HG03439 (cell line): ENCODE measurements around the gene CHSY1.
"Not testable (repeated sequence)": the region's sequence is repeated elsewhere in the genome, so short reads cannot be mapped to it uniquely, and the experiment has no call there.

Experiments
- ATAC-seq: cut with Tn5 transposase; IDR thresholded peaks from one replicate; pipeline ENCODE4 v1.9.1; 2021; ENCODE audit warnings: mild to moderate bottlenecking, moderate library complexity; ENCODE audit not compliant: unreplicated experiment

Gene CHSY1, protein sequence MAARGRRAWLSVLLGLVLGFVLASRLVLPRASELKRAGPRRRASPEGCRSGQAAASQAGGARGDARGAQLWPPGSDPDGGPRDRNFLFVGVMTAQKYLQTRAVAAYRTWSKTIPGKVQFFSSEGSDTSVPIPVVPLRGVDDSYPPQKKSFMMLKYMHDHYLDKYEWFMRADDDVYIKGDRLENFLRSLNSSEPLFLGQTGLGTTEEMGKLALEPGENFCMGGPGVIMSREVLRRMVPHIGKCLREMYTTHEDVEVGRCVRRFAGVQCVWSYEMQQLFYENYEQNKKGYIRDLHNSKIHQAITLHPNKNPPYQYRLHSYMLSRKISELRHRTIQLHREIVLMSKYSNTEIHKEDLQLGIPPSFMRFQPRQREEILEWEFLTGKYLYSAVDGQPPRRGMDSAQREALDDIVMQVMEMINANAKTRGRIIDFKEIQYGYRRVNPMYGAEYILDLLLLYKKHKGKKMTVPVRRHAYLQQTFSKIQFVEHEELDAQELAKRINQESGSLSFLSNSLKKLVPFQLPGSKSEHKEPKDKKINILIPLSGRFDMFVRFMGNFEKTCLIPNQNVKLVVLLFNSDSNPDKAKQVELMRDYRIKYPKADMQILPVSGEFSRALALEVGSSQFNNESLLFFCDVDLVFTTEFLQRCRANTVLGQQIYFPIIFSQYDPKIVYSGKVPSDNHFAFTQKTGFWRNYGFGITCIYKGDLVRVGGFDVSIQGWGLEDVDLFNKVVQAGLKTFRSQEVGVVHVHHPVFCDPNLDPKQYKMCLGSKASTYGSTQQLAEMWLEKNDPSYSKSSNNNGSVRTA

DNA sequence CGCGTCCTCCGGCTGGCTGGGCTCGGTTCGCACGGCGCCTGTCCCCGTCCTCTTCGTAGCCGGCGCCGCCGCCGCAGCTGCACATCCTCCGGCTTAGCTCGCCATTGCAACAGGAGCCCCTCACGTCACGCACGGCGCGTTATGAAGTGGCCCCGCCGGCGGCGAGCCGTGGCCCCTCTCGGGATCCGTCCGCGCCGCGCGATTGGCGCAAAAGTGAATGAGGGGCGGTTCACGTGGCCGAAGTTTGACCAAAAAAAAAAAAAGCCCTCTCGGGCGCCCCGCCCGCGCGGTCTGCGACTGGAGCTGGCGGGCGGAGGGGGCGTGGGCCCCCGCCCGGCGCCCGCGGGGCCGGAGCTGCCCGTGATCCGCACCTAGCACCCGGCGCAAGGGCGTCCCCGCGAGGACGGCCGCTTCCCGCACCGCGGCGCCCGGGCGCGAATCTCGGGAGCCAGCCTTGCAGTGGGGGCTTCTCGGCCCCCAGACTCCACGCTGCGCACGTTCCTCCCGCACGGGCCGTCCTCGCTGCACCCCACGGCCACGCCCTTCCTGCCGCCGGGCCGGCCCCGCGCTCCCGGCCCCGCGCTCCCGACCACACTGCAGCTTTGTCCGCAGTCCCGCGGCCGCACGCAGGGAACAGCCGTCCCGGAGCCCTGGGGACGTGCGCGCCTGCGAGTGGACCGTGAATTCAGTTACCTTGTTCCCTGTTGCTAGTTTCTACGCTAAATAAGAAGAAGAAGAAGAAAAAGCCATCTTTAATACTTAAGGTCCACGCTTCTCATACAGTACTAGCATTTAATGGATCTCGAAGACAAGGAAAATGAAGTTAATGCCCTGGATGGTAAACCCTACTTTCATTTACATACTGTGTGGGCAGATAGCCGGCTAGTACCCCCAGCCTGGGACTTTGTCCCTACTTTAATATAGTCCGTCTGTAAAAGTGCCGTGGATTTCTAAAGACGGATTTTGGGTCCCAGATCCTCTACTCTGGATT is at the start of gene CHSY1:
Gene CHSY1, minus strand, starts transcription at position 219 of the 991 bp plus-strand sequence. CDS start 592 bp downstream, outside the sequence.
- peak; percentile 76 for ATAC-seq

DNA sequence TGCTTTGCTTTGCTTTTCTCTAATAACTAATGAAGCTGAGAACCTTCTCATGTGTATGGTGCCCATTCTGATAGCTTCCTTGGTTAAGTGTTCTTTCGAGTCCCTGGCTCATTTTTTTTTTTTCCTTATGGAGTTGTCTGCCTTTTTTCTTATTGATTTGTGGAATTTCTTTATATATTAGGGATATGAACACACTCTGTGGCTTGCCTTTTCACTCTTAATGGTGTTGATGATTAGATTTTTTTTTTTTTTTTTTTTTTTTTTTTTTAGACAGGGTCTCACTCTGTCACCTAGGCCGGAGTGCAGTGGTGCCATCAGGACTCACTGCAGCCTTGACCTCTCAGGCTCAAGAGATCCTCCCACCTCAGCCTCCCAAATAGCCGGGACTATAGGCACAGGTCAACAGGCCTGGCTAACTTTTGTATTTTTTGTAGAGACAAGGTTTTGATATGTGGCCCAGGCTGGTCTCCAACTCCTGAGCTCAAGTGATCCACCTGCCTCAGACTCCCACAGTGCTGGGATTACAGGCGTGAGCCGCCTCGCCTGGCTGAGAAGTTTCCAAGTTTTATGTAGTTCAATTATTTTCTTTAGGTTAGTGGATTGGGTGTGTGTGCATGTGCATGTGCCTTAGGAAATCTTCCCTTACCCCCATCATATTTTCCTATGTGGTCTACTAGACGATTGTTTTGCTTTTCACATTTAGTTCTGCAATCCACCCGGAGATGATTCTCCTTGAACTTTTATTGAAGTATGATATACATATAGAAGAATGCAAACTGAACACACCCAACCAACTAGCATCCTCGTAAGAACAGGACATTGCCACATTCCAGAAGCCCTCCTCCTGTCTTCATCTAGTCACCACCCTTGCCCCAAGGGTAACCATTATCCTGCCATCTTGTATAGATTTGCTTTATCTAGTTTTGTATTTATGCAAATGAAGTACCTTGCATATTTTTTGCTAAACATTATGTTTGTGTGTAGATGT is 44.9 kb upstream of the CHSY1 start:
- no peak for ATAC-seq

DNA sequence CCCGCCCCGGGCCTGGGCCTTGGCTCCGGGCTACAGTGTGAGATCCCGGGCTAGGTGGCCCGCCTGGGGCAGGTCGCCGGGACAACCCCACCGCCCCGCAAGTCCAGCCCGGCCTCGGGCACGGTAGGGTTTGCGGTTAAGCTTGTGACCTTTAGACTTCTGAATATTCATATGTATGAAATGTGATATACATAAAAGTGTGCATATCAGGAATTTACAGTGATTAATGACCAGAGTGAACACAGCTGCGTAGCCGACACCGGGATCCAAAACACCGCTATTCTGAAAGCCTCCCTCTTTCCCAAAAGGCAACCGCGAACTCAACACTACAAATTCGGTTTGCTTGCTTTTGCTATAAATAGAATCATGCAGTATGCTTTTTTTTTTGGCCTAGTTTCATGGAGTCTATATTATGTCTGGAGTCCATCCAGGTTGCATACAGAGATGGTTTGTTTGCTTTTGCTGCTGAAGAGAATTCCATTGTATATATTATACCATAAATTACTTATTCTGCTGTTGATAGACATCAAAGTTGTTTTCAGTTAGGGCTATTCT is 43.8 kb upstream of the CHSY1 start:
- no peak for ATAC-seq

DNA sequence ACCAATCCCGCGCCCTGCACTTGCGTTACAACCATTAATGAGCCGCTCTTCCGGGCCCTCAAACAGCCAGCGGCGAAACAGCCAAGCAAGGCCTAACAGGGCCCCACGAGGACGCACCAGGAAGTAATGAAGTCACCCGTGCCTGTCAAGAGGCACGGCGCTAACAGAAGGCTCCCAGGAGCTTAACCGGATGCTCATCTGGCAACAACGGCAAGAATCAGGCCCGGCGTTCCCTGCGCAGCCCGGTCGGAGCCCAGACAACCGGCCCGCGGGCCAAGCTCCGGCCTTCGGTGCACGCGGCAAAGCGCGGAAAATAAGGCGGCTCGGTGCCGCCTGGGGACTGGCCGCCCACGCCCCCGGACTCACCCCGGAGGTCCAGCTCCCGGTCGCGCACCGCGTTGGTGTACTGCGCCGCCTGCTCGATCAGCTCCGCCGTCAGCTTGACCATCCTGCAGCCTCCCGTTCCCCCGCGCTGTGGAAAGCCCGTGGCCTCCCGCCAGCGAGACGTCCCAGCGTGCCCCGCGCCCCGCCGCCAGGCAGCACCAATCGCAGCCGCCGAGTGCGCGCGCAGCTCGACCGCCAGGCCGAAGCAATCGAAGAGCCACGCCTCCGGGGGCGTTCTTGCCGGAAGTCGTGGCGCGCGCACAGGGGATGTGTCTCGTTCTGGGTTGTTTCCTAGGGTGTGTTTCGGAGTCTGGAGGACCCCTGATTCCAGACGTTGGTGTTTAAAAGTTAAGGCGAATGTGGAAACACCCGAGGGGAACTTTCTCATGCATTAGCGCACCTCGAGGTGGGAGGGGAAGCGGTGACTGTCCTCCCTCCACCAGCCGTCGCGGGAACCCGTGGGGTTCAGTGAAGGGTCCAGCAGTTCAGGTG is 43.1 kb upstream of the CHSY1 start, which contains the start of gene SNRPA1:
Gene SNRPA1, minus strand, starts transcription at position 518 of the 876 bp plus-strand sequence. Its CDS starts 70 bp downstream, at position 448.
- peak; percentile 84 for ATAC-seq

DNA sequence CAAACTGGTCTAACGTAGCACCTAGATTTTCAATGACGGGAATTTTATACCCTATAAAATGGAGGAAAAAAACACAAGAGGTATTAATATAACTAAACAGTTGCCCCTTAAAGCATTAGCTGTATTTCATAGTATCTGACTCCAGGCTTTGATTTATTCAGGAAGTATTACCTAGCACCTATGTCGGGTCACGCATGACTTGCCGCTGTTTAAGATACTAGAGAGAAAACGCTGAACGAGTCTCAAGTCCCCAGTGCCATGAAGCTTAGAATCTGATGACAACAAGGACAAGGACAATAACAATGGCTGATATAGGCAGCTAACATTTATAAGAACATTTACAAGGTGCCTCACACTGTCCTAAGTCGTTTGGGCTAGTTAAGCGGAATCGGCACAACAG is 41.3 kb upstream of the CHSY1 start:
- ATAC-seq = no peak

DNA sequence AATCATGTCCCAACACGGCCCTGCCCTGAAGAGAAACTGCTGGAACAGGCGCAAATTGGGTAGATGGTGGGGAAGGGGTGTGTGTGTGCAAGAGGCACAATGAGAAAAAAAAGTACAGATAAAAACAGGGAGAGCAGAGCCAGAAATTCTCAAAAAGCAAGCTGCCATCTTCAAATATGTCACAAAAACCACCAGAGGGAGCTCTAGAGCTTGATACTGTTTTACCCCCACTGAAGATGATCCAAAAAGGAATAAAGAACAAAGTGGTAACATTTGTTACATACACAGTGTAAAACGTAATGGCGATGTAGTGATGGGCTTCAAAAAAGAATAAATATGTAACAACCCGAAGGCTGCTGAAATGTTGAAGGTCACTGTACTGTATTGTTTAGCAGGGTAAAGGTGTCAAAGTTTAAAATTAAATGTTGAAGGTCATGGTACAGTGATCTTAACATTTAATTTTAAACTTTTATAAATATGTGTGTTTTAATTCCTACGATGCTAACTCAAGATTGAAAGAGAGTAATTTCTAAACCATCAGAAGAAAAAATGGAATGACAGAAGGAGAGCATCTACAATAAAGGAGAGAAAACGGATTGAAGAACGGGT is 37.2 kb upstream of the CHSY1 start:
- no peak for ATAC-seq

DNA sequence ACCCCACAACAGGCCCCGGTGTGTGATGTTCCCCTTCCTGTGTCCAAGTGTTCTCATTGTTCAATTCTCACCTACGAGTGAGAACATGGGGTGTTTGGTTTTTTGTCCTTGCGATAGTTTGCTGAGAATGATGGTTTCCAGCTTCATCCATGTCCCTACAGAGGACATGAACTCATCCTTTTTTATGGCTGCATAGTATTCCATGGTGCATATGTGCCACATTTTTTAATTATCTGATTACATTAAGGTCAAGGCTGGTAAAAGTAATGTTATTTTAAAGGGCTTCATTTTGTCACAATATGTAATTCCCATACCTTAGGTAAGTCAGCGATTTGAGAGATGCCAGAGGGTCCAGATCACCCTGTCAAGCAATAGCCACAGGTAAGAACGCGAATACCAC is 35.5 kb upstream of the CHSY1 start:
- ATAC-seq = not testable (repeated sequence)

DNA sequence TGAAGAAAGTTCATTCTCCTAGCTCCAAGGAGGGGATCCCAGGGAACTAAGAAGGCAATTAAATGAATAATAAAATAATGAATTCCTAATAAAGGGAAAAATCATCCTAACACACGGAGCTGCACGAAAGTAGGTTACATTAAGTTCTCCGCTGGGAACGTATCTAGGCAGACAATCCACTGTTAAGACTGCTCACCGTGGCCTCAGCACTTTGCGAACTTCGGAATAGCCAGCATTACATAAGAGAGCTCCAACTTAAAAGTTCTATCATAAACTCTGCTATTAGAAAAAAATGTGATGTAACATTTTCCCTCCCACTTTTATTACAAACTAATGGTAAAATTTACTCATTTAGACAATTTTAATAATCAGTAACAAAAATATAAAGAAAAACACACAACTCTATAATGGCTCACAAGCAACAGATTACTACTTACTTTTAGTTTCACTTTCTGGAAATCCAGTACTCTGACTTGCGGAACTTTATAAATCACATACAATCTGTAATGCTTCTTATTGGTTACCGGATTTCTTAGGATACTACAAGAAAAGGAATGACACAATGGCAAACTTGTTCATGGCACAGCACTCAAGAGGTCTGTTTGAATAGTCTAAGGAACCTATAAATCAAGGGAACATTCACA is 34.7 kb upstream of the CHSY1 start:
- ATAC-seq = no peak

DNA sequence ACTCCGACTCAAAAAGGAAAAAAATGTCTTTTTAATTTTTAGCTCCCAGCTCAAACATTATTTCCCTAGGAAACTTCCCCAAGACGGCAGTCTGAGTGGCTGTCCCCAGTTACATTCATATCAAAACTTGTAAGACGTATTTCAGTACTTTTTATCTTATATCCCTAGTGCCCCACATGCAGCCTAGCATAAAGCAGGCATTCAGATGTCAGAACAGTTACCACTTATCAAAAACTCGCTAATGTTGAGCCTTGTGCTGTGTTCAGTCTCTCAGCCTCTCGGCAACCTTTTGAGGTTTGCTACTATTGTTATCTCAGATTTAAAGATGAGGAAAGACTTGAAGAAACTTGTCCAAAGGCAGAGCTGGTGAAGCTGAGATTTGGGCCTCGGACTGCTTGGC is 32.1 kb upstream of the CHSY1 start:
- no peak for ATAC-seq

DNA sequence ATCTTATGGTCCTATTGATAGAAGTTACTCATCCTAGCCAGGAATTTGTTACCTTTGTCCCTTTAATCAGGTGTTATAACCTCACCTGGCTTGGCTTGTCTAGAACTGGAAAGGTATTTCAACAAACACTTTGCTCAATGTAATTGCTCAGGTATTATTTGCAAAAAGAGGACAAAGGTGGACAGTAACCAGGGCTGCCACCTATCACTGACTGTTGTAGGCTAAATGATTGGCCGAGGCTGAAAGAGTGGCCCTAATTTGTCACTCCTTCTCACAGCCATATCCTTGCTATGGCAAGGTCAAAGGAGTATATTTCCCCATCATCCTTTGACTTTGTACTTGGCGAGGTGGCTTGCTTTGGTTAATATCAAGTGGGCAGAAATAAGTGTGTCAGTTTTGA is 28.2 kb upstream of the CHSY1 start:
- no peak for ATAC-seq

DNA sequence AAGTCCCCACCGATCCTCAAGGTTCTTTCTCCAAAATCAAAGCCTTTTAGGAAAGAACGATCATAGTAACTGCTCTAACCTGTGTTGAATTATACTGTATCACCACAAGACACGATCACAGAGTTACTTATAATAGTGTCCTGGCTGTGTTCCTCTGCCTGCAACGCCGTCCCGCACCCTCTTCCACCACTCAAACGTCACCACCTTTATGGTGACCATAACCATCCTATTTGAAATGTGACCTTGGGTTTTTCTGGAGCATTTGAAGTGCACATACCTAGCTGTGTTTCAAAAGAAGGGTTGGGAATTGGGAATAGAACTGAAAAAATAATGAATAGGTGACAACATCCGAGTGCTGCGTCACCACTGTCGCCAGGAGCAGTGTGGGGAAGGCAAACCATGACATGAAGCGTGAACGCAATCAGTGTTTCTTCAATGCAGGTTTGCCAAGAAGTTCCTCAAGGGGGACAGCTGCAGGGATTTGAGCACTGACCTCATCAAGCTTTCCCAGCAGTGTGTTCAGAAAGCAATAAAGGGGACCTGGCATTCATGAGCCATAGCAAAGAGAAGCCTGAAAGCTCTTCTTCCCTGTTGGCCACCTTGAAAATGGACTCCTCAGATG is 26.2 kb upstream of the CHSY1 start:
- no peak for ATAC-seq

DNA sequence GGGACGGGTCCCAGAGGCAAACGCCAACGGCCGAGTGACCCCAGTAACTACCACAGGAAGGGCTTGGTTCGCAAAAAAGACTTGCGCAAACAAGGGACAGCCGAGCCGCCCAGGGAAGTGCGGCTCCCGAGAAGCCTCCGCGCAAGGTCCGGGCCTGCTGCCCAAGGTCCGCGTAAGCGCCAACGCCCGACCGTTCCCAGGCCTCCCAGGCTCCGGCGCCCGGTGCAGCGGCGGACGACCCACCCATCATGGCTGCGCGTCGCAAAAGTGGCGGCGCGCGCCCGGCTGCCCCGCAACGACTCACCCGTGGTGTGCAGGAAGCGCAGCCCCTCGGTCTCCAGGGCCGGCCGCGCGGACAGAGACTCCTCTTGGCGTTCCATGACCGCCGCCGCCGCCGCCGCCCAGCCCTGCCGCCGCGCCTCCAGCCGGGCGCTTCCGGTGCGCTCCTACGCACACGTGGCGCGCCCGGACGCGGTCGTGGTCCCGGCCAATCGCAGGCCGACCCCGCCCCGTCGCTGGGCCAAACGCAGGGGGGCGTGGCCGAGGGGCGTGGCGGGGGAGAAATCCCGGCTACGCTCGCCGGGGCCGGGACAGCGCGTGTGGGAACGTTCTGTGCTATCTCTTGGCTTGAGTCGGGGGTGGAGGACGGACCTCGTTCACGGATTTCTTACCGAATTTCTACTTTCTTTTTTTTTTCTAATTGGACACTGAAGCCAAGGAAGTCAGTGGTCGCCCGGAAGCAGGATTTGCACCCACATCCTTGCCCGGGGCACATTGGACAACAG is 25.4 kb upstream of the CHSY1 start, which contains the start of gene SELENOS:
Gene SELENOS, minus strand, starts transcription at position 448 of the 785 bp plus-strand sequence. Its CDS starts 68 bp downstream, at position 380.
- ATAC-seq = peak; percentile 84

DNA sequence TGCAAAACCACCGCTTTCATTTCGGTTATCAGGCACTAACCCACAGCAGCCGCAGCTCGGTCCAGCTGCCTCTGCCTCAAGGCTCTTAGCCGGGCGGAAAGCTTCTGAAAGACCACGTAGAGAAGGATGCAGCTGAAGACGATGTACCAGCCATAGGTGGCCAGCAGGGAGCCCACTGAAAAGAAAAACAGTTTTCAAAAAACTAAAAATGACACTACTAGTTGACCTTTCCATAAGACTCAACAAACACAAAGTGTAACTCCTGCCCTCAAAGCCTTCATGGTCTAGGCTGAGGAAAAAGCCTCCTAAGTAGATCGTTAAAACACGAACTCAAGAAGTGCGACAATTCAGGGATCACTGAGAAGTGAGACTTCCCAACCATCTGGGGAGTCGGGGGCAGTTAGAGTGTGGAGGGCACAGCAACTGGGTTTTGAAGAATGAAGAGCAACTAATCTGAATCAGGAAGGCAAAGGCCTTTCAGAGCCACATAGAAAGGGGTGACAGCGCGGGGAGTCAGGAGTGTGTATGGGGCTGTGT is 24.7 kb upstream of the CHSY1 start:
- peak; percentile 31 for ATAC-seq

DNA sequence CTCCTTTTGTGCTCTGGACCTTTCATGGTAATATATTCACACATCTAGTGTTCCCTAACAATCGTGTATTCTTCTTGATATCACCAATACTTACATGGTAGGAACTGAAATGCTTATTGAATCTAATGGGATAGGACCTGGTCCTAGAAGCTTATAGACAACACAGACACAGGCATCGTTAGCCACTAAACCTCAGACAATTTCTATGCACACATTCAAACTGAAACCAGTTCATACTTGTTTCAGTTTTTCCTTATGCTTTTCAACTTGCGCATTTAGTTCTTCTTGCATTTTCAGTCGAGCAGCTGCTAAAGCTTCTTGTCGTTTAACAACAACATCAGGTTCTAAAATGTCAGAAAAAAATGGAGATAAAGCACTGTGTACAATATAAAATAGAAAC is 23.2 kb upstream of the CHSY1 start:
- ATAC-seq = peak; percentile 28

DNA sequence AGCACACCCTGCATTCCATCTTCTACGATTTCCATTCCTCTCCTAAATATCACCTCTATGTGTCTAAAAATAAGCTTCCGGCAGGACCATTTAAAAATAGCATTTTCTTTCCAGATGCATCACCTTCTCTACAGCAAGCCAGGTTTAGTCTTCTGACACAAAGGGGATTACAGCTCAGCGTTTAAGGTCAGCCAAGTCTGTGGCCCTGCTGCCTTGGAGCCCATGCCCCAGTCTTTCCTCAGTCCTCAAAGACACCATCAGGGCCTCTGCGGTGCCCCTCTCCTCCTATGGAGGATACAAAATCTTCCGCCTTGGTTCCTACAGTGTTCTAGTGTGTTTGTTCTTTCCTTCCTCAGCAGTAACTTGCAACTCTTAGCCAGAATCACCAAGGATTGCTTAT is 21.7 kb upstream of the CHSY1 start:
- ATAC-seq = no peak

DNA sequence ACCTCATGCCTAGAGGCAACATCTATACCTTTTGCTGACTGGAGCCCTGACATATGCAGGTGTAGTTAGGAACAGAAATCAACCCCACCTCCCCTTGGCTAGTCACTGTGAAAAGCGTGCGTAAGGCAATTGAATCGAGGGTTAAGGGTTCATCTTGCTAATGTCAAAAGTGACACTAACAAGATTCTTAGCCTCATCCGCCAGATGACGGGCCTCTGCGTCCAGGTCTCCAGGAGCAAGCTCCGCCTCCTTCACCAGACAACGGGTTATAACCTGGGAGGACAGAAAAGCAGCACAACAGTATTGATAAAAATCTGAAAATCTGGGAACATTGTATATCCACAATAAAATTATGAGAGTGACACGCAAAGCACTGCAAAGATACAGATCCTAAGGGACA is 20.7 kb upstream of the CHSY1 start:
- ATAC-seq = no peak
